GM18517 (cell line): ENCODE measurements around the gene GBF1.
"Not testable (repeated sequence)": the region's sequence is repeated elsewhere in the genome, so short reads cannot be mapped to it uniquely, and the experiment has no call there.

Source experiments
- ATAC-seq: cut with Tn5 transposase; IDR thresholded peaks from one replicate; pipeline ENCODE4 v1.9.1; 2021; ENCODE audit warnings: mild to moderate bottlenecking, moderate library complexity; ENCODE audit not compliant: unreplicated experiment

The GBF1 gene

DNA sequence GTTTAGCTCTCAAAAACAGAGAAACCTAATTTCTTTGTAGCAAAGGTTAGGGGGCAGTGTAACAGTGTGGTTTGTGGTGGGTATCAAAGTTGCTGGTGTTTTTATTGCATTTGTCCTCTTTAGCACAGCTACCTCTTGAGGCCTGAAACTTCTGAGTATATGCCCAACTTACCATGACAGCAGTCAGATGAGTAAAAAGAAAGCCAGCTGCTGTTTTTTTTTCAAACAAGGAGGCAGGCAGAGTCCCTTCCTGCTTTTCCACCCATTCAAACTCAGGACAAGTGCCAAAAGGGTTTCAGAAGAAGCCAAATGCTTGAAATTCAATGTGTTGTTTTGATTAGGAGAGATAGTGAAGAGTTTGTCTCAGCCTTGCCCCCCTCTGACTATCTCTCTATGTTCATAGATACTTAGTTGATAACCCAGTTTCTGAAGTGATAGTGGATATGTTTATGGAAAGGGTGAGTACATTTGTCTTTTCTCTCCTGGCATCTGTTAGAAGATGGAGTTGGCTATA lies 23.1 kb downstream of the GBF1 start:
- no peak for ATAC-seq

DNA sequence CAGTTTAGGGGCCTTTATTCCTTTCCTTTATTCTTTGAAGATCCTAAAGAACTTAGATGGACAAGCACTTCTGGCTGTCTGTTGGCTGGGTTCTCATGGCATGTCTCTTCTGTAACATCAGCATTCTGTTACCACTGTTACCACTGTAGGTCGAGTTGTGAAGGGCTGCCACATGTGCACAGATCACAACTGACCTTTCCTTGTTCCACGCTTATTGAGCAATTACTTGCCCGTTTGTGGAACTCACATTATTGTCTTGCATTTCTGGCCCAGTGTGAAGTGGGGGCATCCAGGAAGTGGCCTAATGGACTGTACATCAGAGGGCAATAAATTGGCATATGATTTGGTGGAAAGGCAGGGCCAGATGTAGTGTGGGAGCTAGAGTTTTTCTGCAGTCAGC lies 23.7 kb downstream of the GBF1 start:
- ATAC-seq, result no peak

GRCh38 chr10:102274062-102274461 lies 28.7 kb downstream of the GBF1 start:
- no peak for ATAC-seq

DNA sequence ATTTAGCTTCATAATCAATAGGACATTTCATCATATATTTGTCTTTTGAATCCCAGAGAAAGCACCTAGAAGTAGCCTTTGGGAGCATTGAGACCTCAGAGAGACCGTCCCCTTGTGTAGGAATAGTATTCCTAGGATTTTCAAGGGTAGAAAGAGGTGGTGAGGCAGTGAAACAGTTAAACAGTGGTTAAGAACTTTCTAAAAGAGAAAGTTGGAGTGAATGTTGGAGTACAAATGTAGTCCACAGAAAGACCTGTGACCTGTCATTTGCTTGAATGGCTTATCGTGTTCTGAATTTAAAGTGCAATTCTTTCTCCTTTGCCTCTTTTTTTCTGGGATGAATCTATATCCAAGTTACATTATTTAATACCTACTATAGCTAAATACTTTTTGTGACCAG lies 30.0 kb downstream of the GBF1 start:
- ATAC-seq, result no peak

DNA sequence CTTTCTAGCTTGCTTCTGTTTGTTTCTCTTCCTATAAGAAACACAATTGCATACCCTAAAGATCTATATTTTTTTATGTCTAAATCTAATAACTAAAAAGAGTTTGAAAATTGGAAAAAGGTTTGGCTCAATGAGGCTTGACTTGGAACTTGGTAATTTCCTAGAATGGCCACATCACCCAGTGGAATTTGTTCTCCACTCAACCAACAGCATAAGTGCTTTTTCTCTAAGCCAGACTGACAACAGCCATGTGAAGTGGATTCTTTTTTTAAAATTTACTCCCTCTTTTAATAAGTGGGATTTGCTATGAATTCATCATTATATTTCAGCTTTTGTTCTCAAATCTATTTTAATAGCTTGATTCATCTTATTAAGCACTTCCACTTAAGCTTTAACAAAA lies 33.8 kb downstream of the GBF1 start:
- ATAC-seq, result no peak

GRCh38 chr10:102280397-102281101 lies 35.2 kb downstream of the GBF1 start:
- ATAC-seq, result no peak

DNA sequence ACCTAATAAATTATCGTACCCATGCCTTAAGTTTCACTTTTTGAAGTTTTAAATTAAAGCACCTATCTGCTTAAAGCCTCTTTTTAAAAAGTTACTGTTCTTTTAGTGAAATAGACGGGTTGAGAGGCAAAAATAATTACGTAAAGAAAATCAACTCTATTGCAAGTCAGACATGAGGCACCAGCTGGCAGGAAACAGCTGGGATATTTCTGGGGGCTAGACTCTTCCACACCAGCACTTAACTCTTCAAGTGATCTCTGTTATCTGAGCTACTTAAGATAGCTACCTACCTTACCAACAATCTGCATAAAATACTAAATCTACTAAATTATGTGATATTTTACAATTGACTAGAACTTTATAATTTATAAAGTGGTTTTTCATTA lies 35.8 kb downstream of the GBF1 start:
- ATAC-seq, result no peak

DNA sequence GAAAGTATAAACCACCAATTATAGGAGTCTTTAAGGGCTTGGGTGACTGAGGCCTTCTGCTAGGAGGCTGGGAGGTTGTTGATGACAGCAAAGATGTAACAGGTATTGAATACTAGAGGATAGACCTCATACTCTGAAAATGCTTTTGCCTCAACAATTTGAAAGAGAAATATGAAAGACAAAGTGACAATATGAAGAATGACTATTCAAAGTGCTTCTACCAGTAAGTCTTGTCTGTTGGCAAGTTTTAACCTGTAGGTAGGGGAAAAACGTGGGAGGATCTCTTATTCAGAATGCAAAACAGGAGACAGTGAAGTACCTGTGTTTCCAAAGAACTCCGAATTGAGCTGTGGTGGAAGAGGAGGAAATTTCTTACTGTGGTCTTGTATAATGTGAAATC lies 38.2 kb downstream of the GBF1 start:
- no peak for ATAC-seq

DNA sequence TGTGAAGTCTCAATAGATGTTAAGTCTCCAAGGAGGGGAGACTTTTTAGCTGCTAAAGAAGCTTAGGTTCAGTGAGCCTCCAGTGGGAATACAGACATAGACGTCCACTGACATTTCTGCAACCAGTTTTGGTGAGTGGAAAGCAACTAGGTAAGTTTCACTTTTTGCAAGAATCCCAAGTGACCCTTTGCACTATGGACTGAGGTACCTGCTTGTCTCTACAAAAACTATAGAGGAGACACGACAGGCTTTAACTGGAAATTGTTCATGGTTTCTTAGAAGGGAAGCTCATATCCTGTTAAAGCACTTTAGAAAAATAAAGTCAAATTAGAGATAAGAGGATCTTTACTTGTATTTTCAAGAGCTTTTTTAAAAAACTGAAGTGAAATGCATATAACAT lies 38.6 kb downstream of the GBF1 start:
- ATAC-seq, result no peak

- no peak for ATAC-seq
These were observed 39.2 kb downstream of the GBF1 start for GRCh38 chr10:102284531-102284930.

DNA sequence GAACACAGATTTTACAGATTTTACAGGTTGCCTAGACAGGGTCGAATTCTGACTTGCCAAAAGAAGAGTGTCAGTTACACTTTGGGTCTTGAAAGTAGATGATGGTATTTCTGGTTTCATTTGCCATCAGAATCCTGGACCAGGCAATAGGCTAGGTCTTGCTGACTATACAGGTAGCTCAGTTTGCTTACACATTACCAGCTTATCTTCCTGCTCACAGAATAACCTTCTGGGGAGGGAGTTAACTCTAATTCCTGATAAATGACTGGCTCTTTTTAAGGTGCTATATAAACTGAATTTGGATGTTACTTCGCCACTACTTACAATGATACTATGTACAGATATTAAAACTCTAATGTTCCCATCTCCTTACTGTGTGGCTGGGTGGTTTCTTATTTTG lies 39.8 kb downstream of the GBF1 start:
- no peak for ATAC-seq

GRCh38 chr10:102286216-102286615 lies 40.9 kb downstream of the GBF1 start:
- ATAC-seq, result no peak

DNA sequence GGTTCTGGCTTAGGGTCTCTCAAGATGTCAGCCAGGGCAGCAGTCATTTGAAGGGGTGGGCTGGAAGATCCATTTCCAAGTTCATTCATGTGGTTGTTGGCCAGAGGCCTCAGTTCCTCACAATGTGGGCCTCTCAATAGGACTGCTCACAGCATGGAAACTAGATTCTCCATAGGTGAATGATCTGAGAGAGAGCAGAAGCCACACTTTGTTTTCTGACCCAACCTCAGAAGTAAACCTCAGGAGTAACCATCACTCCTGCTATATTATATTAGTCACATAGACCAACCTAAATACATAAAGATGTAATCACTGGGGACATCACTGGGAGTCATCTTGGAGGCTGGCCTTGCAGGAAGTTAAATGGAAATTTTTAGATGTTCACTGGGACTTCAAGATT lies 42.2 kb downstream of the GBF1 start:
- ATAC-seq, result no peak

DNA sequence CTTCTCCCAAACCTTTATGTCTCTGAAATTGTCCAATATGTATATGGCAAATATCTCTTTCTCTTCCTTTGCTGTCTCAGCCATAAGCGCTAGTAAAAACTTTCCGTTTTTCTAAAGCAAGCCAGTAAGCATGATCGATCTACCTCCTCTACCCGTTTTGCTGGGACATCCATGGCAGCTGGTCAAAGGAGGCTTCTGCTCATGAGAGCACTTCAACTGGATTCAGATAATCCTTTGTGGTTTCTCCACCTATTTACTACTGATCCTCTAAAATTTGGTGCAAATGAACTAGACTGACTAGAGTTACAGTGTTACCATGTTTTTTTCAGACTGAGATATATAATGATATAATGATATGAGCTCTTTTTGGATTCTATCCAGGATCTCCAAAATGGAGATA lies 42.7 kb downstream of the GBF1 start:
- no peak for ATAC-seq

DNA sequence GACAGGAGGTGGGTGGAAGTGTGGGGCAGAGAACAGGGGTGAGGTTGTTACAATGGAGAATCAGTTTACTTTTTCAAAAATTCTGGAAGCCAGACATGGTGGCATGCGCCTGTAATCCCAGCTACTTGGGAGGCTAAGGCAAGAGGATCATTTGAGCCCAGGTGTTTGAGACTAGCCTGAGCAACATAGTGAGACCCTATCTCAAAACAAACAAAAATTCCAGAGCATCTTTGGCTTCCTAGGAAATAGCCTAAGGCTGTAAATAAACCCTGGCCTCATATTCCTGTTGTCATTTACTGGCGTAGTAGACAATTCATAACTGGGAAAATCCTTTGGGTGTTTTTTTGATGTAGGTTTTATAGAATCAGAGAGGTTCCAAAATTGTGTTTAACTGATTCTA lies 44.0 kb downstream of the GBF1 start:
- ATAC-seq, result no peak

DNA sequence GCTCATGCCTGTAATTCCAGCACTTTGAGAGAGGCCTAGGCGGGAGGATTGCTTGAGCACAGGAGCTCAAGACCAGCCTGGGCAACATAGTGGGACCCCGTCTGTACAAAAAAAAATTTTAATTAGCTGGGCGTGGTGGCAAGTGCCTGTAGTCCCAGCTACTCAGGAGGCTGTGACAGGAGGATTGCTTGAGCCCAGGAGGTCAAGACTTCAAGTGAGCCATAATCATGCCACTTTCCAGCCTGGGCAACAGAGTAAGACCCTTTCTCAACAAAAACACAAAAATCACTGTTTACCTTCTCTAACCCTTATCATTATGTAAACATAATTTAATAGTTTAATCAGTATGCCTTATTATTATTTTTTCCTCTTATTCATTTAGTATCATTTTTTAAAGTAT lies 44.5 kb downstream of the GBF1 start:
- ATAC-seq, result no peak

GRCh38 chr10:102291221-102291905 lies 46.0 kb downstream of the GBF1 start:
- ATAC-seq, result no peak

- no peak for ATAC-seq
These were observed 51.8 kb downstream of the GBF1 start for GRCh38 chr10:102297101-102297500.

GRCh38 chr10:102298899-102299298 lies 53.6 kb downstream of the GBF1 start:
- ATAC-seq, result no peak

GRCh38 chr10:102299873-102300272 lies 54.5 kb downstream of the GBF1 start:
- ATAC-seq, result no peak

- no peak for ATAC-seq
These were observed 55.0 kb downstream of the GBF1 start for GRCh38 chr10:102300278-102300843.

- ATAC-seq, result not testable (repeated sequence)
These were observed 55.6 kb downstream of the GBF1 start for GRCh38 chr10:102300912-102301311.
